Adrenal gland (tissue), 12 donors: Measurements from ENCODE around the gene LBH. TPM values are rescaled to one million over a fixed set of nuclear protein-coding genes. Genes with fewer than 3 reads are reported as not detected.
A peak's percentile ranks its signal among the peaks of the same experiment; 100 is the strongest.

Experiments used
- DNase-seq, 7 donors: peaks; one replicate each; pipeline ENCODE4 v3.0.0-alpha.2; 2019 to 2020
- H3K27ac ChIP-seq, 5 donors: fragments of 200-600 bp; sonication (generic) in 4 of 5; 1 replicate in 3 of 5; 2 replicates in 2 of 5; pipeline versions ENCODE4 v1.5.1 to v1.8.0; 2016 to 2020; ENCODE audit warnings: mild to moderate bottlenecking in 1 of 5
- H3K27me3 ChIP-seq: fragments of 200-600 bp; 2 replicates; pipeline ENCODE4 v1.8.0; 2021
- H3K36me3 ChIP-seq, 2 donors: fragments of 200-600 bp; replicated peaks in 1 of 2; 1 replicate in 1 of 2; 2 replicates in 1 of 2; pipeline versions ENCODE4 v1.5.1 to v1.8.0; 2018 to 2022
- H3K4me1 ChIP-seq, 2 donors: fragments of 200-600 bp; replicated peaks in 1 of 2; 1 replicate in 1 of 2; 2 replicates in 1 of 2; pipeline versions ENCODE4 v1.5.1 to v1.8.0; 2018 to 2021
- H3K4me3 ChIP-seq, 4 donors: fragments of 200-600 bp; sonication (generic) in 3 of 4; one replicate each; pipeline ENCODE4 v1.5.1; 2016 to 2018
- H3K9me3 ChIP-seq, 3 donors: fragments of 200-600 bp; sonication (generic) in 1 of 3; replicated peaks in 1 of 3; 1 replicate in 2 of 3; 2 replicates in 1 of 3; pipeline versions ENCODE4 v1.5.1 to v1.8.0; 2016 to 2021
- POLR2A ChIP-seq, 2 donors: fragments of 450-650 bp; IDR thresholded peaks; one replicate each; pipeline ENCODE4 v1.6.1; 2017; ENCODE audit warnings: antibody characterized with exemption in 2 of 2, mild to moderate bottlenecking in 2 of 2, moderate library complexity in 1 of 2
- WGBS, 4 donors: extraction: QIAGEN DNeasy Blood & Tissue Kit in 2 of 4; methylation state at CpG; one replicate each; pipeline versions ENCODE4 v1.1.5 to v1.1.7; 2013 to 2017; 5-methylcytosine and 5-hydroxymethylcytosine counted together
- intact Hi-C, 2 donors: fragments of 100-400 bp; cut with DNase I; formaldehyde crosslinking; loops; one replicate each; pipeline versions ENCODE4 v1.14.1 to v1.15.0; 2022 to 2023
- polyA plus RNA-seq, 3 donors: library from polyadenylated mRNA; stranded (reverse); fragments of 200-250 nt in 2 of 3; fragments of 350-450 nt in 1 of 3; fragmentation: Illumina TruSeq in 1 of 3; extraction: RNeasy Lipid Tissue Mini Kit (QIAGEN cat#74804) in 1 of 3; gene quantifications; one replicate each; pipeline ENCODE4 v1.2.3, GENCODE V29; 2013 to 2014
- total RNA-seq, 9 donors: library from RNA; depleted of rRNA in 4 of 9; stranded (reverse); fragments of >200 nt in 4 of 9; fragments of 120-200 nt in 1 of 9; fragmentation: NEBNext Ultra II Directional in 1 of 9; extraction: Animal tissue kit (Norgen Biotek cat#: 25700) in 1 of 9; gene quantifications; one replicate each; pipeline versions ENCODE4 v1.1.0 to v1.2.4, GENCODE V29; 2013 to 2023
- TF ChIP-seq, protein P1 (sequence below), 6 experiments: fragments of 450-650 bp in 4 of 6; fragments of 200-600 bp in 2 of 6; sonication (generic) in 1 of 6; IDR thresholded peaks; 1 replicate in 5 of 6; 2 replicates in 1 of 6; pipeline versions ENCODE4 v1.5.1 to v1.8.0; 2016 to 2021; ENCODE audit warnings: antibody characterized with exemption in 6 of 6, mild to moderate bottlenecking in 2 of 6, moderate library complexity in 1 of 6
- donor health status: healthy with polysubstance abuse.
- donor health status: Bipolar disorder and iron deficiency.
- donor health status: DM: yes; HTN: yes; CAD: no.
- donor health status: DM: no; HTN: no; CAD: no.
- donor health status: DM: no; HTN: no; CAD: no.
- donor health status: DM: yes; HTN: yes; CAD: no.

The LBH gene
- total and polyA plus RNA-seq, 12 donors, result 7.6 to 76.4 (median 11.4) TPM

DNA sequence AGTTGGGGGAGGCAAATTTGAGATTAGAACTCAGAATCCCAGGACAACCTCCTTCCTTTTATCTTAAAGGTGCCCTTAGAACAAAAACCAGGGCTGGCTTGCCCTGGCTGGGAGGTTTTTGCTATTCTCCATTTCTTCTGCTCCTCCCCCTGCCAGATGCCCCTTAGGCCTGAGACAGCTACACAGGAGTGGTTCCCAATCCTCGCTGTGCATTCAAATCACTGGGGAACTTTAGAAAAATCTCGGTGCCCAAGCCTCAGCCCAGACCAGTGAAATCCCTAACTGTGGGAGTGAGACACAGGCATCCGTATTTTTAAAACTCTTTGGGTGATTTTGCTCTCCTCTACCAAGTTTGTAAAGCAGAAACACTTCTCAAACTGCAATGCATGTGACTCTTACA lies 38.8 kb downstream of the LBH start:
- WGBS, 4 donors, result 92 to 100% (median 97%) methylated on average over 3 of the region's 3 CpGs
- H3K4me3 ChIP-seq, result no peak overlapping the region
- intact Hi-C loops, result no loop called here
- no peaks in the 10 kb centered on the region for H3K9me3 ChIP-seq
- no peak for DNase-seq
- TF ChIP-seq, protein P1, sequence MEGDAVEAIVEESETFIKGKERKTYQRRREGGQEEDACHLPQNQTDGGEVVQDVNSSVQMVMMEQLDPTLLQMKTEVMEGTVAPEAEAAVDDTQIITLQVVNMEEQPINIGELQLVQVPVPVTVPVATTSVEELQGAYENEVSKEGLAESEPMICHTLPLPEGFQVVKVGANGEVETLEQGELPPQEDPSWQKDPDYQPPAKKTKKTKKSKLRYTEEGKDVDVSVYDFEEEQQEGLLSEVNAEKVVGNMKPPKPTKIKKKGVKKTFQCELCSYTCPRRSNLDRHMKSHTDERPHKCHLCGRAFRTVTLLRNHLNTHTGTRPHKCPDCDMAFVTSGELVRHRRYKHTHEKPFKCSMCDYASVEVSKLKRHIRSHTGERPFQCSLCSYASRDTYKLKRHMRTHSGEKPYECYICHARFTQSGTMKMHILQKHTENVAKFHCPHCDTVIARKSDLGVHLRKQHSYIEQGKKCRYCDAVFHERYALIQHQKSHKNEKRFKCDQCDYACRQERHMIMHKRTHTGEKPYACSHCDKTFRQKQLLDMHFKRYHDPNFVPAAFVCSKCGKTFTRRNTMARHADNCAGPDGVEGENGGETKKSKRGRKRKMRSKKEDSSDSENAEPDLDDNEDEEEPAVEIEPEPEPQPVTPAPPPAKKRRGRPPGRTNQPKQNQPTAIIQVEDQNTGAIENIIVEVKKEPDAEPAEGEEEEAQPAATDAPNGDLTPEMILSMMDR (IDR thresholded peaks at IDR 0.05), result no peak
- no peak for TF ChIP-seq POLR2A (IDR thresholded peaks at IDR 0.05)
- H3K36me3 ChIP-seq, result no peaks in the 10 kb centered on the region
- H3K27me3 ChIP-seq, result no peaks in the 10 kb centered on the region
- peaks cover 17% of the 10 kb centered on the region in 2 donors for H3K4me1 ChIP-seq
- H3K27ac ChIP-seq, result no peak overlapping the region

DNA sequence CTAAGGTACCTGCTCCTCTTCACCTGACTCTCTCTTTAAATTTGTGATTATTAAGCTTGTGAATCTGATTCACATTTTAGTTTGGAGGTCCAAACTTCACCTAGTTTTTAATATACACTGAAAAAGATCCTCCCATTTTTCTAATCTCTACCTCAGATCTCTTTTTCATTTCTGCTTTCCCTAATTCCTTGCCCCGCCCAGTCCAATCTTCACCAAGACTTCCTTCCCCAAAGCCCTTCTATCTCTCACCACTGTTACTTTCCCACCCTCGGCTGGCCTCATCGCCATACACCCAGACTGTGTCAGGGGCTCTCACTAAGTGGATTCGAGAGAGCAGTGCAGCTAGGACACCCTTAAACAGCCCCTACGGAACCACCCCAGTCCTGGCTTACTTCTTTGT lies 40.0 kb downstream of the LBH start:
- DNase-seq, result no peak
- Histone ChIP-seq H3K27me3 (no peaks in the 10 kb centered on the region), H3K9me3 (no peaks in the 10 kb centered on the region), H3K27ac (no peak overlapping the region), H3K36me3 (no peaks in the 10 kb centered on the region), H3K4me3 (no peak overlapping the region), H3K4me1 (peaks cover 7 to 12% of the 10 kb centered on the region in 2 donors)
- TF ChIP-seq, protein P1 (IDR thresholded peaks at IDR 0.05), result no peak
- no peak for TF ChIP-seq POLR2A (IDR thresholded peaks at IDR 0.05)
- intact Hi-C loops, result no loop called here
- WGBS, 4 donors, result 81 to 92% (median 85%) methylated on average over 5 of the region's 5 CpGs

DNA sequence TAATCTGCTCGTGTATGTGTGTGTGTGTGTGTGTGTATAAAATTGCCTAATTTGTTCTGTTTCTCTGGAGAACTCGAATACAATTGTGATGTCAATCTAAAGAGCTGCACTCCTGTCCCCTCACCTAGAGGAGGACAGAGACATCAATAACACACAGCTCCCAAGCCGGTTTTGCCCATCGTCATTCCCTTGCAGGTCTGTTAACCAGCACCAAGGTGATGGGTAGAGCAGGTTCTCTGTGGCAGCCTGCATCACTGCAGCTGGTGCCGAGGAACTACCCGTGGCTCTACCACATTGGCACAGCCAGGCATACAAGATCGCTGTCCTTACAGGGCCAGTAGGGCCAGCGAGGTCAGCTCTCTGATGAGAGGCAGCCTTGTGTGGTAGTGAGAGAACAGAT lies 41.0 kb downstream of the LBH start:
- no peak overlapping the region for H3K27ac ChIP-seq
- H3K4me3 ChIP-seq, result no peak overlapping the region
- no peaks in the 10 kb centered on the region for H3K9me3 ChIP-seq
- H3K27me3 ChIP-seq, result no peaks in the 10 kb centered on the region
- WGBS, 4 donors, result 85 to 92% (median 91%) methylated on average over 8 of the region's 8 CpGs
- TF ChIP-seq POLR2A (IDR thresholded peaks at IDR 0.05), result no peak
- TF ChIP-seq, protein P1 (IDR thresholded peaks at IDR 0.05), result no peak
- H3K36me3 ChIP-seq, result no peaks in the 10 kb centered on the region
- no peak for DNase-seq
- intact Hi-C loops, result no loop called here
- H3K4me1 ChIP-seq, result peaks cover 0 to 7% of the 10 kb centered on the region in 2 donors

DNA sequence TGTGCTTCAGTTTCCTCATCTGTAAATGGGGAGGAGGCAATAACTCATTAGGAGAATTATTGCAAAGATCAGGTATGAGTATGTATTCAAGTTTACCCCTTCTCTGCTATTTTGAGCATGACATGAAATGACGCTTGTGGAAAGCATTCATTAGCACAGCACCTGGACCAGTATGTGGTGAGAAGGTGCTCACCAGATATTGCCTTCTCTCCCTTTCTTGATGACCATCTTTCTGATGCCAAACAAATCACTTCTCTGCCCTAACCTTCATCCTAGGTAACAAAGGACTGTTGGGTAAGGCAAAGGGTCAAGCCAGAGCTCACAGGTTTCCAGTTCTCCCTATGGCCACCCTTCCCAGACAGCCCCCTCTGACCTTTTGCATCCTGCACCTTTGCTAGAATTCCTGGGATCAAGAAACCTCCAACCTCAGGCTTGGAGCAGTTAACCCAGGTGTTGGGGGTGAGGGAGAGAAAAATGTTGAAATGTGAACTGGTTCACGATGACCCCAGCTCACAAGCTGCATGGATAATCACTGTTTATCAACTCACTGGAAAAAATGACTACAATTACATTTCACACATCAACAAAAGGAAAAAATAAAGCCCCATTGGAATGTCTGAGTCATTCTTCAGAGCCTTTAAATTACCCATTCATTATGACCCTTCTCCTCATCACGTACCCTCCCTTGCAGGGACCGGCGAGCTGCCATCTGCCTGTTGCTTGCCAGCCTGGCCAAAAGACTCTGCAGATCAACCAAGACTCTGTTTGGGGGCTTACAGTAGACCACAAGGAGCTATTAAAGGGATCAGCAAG lies 41.6 kb downstream of the LBH start:
- peak in 2 of 7 donors; percentile 21 to 67 for DNase-seq
- 60 to 80% (median 70%) methylated on average over 5 of the region's 5 CpGs for WGBS, 4 donors

More for the DNA sequence above, 41.6 kb downstream of the LBH start:
- H3K27me3 ChIP-seq, result no peaks in the 10 kb centered on the region
- H3K36me3 ChIP-seq, result no peaks in the 10 kb centered on the region
- H3K27ac ChIP-seq, result no peak overlapping the region
- intact Hi-C loops, result no loop called here
- H3K4me1 ChIP-seq, result peaks cover 0 to 7% of the 10 kb centered on the region in 2 donors
- no peak for TF ChIP-seq POLR2A (IDR thresholded peaks at IDR 0.05)
- TF ChIP-seq, protein P1 (IDR thresholded peaks at IDR 0.05), result no peak
- no peak overlapping the region for H3K4me3 ChIP-seq
- no peaks in the 10 kb centered on the region for H3K9me3 ChIP-seq
